NB4 (cell line): Measurements from ENCODE around the gene EHMT1.

ENCODE experiments used
- DNase-seq: peaks from one replicate; pipeline ENCODE4 v3.0.0; 2010; ENCODE audit warnings: low read depth
- H3K4me3 ChIP-seq: one replicate; pipeline ENCODE4 v1.5.1; 2011; ENCODE audit warnings: mild to moderate bottlenecking, low read depth, low read length, moderate library complexity
- MYC ChIP-seq: IDR thresholded peaks from 2 replicates; pipeline ENCODE4 v1.6.1; 2011; ENCODE audit warnings: low read depth, low read length
- POLR2A ChIP-seq: IDR thresholded peaks from 2 replicates; pipeline ENCODE4 v1.6.1; 2011; ENCODE audit warnings: mild to moderate bottlenecking; ENCODE audit not compliant: insufficient read length; ENCODE audit errors: extremely low read depth
- TF ChIP-seq, protein P1 (sequence below): IDR thresholded peaks from one replicate; pipeline ENCODE4 v1.5.1; 2012; ENCODE audit warnings: low read depth, low read length
- TF ChIP-seq, protein P2 (sequence below): IDR thresholded peaks from 2 replicates; pipeline ENCODE4 v1.6.1; 2011; ENCODE audit warnings: low read depth, low read length

The EHMT1 gene

DNA sequence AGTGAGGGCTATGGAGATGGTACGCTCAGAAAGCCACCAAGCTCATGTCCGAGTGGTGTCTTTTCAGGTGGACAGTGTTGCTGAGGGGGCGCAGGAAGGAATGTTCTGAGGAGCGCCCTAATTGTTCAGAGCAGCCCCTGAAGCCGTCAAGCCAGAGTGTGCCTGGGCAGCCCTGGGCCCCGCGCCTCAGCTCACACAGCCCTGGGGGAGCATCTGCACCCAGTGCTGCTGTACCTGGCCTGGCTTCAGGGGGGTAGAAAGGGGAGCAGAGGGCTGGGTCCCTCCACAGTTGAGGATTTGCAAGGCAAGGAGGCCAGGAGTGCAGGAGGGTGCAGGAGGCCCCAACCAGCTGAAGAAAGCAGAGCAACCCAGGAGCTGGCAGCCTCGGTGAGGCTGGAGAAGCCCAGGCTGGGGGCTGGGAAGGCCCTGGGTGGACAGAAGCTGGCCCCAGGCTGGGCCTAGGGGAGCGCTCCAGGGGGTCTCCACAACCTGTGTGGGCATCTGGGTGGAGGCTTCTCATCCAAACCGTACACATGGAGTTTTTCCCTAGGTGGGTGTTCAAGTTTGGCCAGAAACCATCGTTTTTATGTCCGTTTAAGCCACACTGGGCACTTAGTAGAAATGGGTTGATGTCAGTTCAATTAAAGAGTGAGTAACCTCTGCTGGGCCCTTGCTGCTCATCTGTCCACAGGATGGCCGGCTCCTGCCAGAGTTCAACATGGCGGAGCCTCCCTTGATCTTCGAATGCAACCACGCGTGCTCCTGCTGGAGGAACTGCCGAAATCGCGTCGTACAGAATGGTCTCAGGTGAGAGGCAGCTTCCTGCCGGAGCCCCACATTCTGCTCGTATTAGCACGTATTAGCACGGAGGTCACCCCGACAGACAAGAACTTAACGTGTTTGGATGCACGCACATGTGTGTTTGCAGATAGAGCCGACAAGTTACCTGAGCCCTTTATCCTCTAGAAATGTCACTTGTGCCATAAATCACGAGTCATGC is 196.8 kb downstream of the EHMT1 start:
- TF ChIP-seq, protein P1, sequence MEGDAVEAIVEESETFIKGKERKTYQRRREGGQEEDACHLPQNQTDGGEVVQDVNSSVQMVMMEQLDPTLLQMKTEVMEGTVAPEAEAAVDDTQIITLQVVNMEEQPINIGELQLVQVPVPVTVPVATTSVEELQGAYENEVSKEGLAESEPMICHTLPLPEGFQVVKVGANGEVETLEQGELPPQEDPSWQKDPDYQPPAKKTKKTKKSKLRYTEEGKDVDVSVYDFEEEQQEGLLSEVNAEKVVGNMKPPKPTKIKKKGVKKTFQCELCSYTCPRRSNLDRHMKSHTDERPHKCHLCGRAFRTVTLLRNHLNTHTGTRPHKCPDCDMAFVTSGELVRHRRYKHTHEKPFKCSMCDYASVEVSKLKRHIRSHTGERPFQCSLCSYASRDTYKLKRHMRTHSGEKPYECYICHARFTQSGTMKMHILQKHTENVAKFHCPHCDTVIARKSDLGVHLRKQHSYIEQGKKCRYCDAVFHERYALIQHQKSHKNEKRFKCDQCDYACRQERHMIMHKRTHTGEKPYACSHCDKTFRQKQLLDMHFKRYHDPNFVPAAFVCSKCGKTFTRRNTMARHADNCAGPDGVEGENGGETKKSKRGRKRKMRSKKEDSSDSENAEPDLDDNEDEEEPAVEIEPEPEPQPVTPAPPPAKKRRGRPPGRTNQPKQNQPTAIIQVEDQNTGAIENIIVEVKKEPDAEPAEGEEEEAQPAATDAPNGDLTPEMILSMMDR: no peak
- TF ChIP-seq, protein P2, sequence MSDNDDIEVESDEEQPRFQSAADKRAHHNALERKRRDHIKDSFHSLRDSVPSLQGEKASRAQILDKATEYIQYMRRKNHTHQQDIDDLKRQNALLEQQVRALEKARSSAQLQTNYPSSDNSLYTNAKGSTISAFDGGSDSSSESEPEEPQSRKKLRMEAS: no peak
- no peak for TF ChIP-seq MYC
- no peak for TF ChIP-seq POLR2A
- H3K4me3 ChIP-seq: no peak overlapping the region
- no peak for DNase-seq

DNA sequence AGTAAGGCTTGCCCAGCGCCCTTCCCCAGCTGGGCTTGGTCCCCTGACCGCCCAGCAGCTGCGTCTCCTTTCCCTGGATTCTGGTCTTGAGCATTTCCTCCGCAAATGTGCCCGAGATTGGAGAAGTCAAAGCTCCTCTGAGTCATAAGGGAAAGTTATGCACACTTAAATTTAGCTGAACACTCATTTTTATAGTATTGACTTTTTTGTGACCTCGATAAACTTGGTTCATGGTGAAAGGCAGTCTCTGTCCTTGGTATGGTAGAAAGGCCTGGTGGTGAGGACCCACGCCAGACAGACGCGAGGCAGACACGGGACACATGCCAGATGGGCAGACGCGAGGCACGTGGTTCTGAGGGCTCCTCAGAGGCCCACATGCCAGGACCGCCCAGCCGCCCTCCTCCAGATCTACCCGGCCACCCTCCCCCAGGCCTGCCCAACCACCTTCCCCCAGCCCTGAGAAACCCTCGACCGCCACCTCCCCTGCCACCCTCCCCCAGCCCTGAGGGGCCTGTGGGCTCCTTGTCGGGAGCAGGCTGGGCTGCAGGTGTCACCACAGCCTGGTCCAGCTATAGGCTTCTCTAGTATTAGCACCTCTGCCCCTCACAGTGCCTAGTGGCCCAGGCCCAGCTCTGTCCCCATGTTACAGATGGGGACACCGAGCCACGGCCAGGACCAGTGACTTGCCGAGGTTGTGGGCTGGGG is 197.9 kb downstream of the EHMT1 start:
- DNase-seq: no peak

DNA sequence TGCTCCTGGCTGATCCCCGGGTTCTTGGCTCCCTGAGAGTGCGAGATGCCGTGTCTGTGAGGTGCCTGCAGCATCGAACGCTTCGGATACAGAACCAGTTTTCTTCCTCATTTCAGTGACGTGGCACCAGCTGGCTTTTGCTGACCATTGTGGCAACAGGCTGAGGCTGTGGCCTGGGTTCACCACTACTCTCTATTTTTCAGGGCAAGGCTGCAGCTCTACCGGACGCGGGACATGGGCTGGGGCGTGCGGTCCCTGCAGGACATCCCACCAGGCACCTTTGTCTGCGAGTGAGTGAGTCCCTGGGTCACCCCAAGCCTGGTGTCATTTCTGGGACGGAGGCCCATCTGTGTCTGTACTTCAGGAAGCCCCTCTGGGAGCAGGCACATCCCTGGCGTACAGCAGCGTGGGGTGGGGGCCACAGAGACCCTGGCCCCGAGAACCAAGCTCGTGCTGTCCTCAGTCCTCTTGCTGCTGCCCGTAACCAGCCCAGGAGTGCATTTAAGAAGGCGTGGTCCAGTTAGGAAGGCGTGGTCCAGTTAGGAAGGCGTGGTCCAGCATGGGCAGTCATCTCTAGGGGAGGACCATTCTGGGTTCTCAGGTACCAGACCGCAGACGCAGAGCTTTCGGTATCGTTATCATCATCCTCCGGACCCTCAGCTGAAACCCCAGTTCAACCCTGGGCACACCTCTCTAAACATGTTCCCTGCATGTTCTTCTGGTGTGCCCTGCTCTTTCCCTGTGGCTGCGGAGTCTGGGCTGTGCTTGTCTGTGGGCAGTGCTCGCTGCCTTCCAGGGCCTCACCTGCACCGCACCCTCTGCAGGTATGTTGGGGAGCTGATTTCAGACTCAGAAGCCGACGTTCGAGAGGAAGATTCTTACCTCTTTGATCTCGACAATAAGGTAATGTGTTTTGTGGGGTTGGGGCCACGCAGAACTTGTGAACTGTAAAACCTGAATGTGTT is 198.7 kb downstream of the EHMT1 start:
- H3K4me3 ChIP-seq: no peak overlapping the region
- TF ChIP-seq, protein P1: no peak
- TF ChIP-seq POLR2A (no peak), MYC (no peak)
- TF ChIP-seq, protein P2: no peak
- DNase-seq: no peak

More for the DNA sequence above, 197.9 kb downstream of the EHMT1 start:
- TF ChIP-seq MYC (no peak), POLR2A (no peak)
- TF ChIP-seq, protein P2: no peak
- TF ChIP-seq, protein P1: no peak
- no peak overlapping the region for H3K4me3 ChIP-seq

DNA sequence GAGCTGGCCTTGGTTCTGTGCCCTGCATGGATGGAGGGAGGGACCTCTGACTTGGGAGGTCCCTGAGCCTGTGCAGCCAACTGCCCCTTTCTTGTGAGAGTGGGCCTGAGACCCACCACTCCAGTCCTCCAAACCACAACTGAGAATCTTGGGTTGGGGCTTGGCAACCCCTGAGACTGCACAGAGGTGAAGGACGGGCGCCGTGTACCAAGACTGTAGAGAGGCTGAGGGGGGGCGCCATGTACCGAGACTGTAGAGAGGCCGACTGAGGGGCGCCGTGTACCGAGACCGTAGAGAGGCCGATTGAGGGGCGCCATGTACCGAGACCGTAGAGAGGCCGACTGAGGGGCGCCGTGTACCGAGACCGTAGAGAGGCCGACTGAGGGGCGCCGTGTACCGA is 199.5 kb downstream of the EHMT1 start:
- no peak overlapping the region for H3K4me3 ChIP-seq
- TF ChIP-seq, protein P2: no peak
- TF ChIP-seq MYC (no peak), POLR2A (no peak)
- TF ChIP-seq, protein P1: no peak

DNA sequence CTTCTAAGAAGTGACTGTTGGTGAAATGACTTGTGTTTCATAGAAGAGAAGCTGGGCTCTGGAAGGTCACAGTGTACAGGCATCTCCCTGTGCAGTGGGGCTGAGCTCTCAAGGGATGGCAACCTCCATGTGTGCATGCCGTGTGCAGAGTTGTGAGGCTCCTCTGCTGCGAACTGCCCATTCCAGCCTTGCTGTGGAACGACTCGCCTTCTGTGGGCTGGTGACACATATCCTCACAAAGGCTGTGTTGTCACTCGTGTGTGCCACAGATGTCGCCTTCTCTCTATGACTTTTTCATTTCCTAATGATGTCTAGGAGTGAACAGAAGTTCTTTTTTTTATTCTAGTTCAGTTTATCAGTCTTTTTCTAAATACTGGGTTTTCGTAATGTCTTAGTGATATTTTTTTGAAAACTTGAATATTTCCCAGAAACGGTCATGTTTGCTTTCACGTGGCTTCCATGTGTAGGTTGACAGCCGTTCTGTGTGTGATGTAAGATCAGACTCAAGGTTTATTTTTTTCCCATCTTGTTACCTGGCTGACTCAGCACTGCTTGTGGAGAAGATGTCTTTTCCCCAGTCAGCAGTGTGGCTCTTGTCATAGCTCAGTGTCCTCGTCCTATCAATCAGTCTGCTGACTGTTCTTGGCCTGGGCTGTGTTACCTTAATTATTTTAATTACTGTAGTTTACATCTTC is 201.5 kb downstream of the EHMT1 start:
- H3K4me3 ChIP-seq: no peak overlapping the region
- DNase-seq: no peak
- TF ChIP-seq, protein P1: no peak
- TF ChIP-seq, protein P2: no peak
- no peak for TF ChIP-seq POLR2A
- TF ChIP-seq MYC: no peak

More for the DNA sequence above, 199.5 kb downstream of the EHMT1 start:
- no peak for DNase-seq
